ENCODE data around the gene FBXO27.
A peak's percentile ranks its signal among the peaks of the same experiment; 100 is the strongest.
"Not testable (repeated sequence)": the region's sequence is repeated elsewhere in the genome, so short reads cannot be mapped to it uniquely, and the experiment has no call there.

Gene FBXO27

GRCh38 chr19:38988627-38989026, 43.7 kb downstream of the FBXO27 start:
- DNase-seq (ENCODE audit: low spot score) = not testable (repeated sequence)

GRCh38 chr19:38987745-38988144, 44.6 kb downstream of the FBXO27 start:
- DNase-seq (ENCODE audit: low spot score) = not testable (repeated sequence)

DNA sequence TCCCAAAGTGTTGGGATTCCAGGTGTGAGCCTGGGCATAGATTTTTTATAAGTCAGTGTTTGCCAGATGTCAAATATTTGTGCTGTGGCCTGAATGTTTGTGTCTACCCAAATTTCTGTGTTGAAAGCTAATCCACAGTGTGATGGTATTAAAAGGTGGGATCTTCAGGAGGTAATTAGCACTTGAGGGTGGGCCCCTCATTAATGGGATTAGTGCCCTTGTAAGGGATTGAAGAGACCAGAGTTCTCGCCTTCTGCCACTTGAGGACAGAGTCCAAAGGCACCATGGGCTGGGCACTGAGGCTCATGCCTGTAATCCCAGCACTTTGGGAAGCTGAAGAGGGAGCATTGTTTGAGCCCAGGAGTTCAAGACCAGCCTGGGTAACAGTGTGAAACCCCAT, 47.1 kb downstream of the FBXO27 start:
- no peak for DNase-seq (ENCODE audit: low spot score)

GRCh38 chr19:38980583-38981374, 51.6 kb downstream of the FBXO27 start:
- no peak for DNase-seq (ENCODE audit: low spot score)

GRCh38 chr19:38979812-38980211, 52.5 kb downstream of the FBXO27 start:
- DNase-seq (ENCODE audit: low spot score) = no peak

DNA sequence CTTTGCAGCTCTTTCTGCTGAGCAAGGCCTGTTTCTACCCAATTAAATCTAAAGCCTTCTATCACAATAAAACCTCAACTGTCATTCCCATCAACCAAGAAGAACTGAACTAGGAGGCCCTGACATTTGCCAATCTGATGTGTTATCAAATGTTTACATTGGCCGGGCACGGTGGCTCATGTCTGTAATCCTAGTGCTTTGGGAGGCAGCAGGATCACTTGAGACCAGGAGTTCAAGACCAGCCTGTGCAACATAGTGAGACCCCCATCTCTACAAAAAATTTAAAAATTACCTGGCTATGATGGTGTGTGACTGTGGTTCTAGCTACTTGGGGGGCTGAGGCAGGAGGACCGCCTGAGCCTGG, 54.0 kb downstream of the FBXO27 start:
- no peak for DNase-seq (ENCODE audit: low spot score)

- DNase-seq (ENCODE audit: low spot score) = peak; percentile 41
Observed at GRCh38 chr19:38977445-38978325, 54.7 kb downstream of the FBXO27 start.

DNA sequence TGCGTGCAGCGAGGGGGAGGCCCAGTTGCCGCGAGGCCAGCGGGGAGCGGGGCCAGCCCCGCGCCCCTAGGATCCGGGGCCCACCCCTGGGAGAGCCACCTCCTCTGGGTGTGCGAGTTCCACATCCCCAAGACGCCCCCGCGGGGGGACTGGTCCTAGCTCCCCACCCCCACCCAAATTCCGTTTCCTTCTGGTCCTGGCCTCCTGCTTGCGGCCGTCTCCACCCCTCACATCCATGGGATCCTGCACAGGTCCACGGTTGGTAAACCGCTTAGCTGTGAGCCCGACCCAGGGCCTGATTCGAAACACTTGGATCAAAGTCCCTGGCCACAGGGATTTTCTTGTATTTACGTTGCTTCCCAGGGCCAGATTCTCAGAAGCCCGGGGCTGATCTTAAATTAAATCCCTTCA, 56.5 kb downstream of the FBXO27 start:
- peak; percentile 10 for DNase-seq (ENCODE audit: low spot score)

- DNase-seq (ENCODE audit: low spot score) = peak; percentile 10
Observed at GRCh38 chr19:38975214-38975860, 57.0 kb downstream of the FBXO27 start, which contains the start of gene FBXO17. FBXO17 (minus strand) TSS chr19:38975742; CDS start chr19:38950319, 25,423 bp downstream.

- peak; percentile 30 for DNase-seq (ENCODE audit: low spot score)
Observed at GRCh38 chr19:38974624-38975213, 57.6 kb downstream of the FBXO27 start.
